Panc1 (cell line): ENCODE measurements around the gene GNAS-AS1.

Source experiments
- POLR2AphosphoS5 ChIP-seq: IDR thresholded peaks from 2 replicates; pipeline ENCODE4 v1.6.1; 2012; ENCODE audit warnings: mild to moderate bottlenecking, low read depth, low read length, moderate library complexity
- SIN3A ChIP-seq: IDR thresholded peaks from 2 replicates; pipeline ENCODE4 v1.6.1; 2012; ENCODE audit warnings: low read depth, mild to moderate bottlenecking, low read length, moderate library complexity, borderline replicate concordance; ENCODE audit not compliant: insufficient read depth
- TCF7L2 ChIP-seq: IDR thresholded peaks from 2 replicates; pipeline ENCODE4 v1.6.1; 2011; ENCODE audit warnings: mild to moderate bottlenecking, low read depth, low read length, inconsistent platforms
- TF ChIP-seq, protein P1 (sequence below): fragments of 450-650 bp; IDR thresholded peaks from 2 replicates; pipeline ENCODE4 v1.5.1; 2017; ENCODE audit warnings: mild to moderate bottlenecking
- TF ChIP-seq, protein P2 (sequence below), 2 experiments: IDR thresholded peaks; 2 replicates each; pipeline ENCODE4 v1.6.1; 2011 to 2012; ENCODE audit warnings: low read depth in 2 of 2, control low read depth in 1 of 2, low read length in 1 of 2, mild to moderate bottlenecking in 1 of 2, moderate library complexity in 1 of 2; ENCODE audit not compliant: insufficient read depth in 1 of 2

DNA sequence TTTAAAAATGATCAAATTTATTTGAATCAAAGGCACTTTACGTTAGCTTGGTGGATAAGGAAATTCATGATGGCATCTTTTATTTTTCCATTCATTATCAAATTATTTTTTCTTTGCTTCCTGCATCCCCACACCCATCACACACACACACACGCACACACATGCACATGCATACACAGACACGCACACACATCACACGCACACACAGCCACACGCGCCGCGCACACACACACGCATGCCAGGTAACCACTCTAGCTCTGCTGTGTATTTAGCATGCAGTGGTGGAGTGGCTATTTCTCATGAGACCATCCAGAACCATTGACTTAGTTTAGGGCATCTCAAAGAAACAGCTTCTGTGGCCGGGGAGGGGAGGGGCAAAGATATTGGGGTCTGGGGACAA, 48.8 kb upstream of the GNAS-AS1 start:
- TF ChIP-seq, protein P1, sequence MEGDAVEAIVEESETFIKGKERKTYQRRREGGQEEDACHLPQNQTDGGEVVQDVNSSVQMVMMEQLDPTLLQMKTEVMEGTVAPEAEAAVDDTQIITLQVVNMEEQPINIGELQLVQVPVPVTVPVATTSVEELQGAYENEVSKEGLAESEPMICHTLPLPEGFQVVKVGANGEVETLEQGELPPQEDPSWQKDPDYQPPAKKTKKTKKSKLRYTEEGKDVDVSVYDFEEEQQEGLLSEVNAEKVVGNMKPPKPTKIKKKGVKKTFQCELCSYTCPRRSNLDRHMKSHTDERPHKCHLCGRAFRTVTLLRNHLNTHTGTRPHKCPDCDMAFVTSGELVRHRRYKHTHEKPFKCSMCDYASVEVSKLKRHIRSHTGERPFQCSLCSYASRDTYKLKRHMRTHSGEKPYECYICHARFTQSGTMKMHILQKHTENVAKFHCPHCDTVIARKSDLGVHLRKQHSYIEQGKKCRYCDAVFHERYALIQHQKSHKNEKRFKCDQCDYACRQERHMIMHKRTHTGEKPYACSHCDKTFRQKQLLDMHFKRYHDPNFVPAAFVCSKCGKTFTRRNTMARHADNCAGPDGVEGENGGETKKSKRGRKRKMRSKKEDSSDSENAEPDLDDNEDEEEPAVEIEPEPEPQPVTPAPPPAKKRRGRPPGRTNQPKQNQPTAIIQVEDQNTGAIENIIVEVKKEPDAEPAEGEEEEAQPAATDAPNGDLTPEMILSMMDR = no peak
- TF ChIP-seq SIN3A (no peak), POLR2AphosphoS5 (no peak), TCF7L2 (no peak)
- TF ChIP-seq, protein P2, sequence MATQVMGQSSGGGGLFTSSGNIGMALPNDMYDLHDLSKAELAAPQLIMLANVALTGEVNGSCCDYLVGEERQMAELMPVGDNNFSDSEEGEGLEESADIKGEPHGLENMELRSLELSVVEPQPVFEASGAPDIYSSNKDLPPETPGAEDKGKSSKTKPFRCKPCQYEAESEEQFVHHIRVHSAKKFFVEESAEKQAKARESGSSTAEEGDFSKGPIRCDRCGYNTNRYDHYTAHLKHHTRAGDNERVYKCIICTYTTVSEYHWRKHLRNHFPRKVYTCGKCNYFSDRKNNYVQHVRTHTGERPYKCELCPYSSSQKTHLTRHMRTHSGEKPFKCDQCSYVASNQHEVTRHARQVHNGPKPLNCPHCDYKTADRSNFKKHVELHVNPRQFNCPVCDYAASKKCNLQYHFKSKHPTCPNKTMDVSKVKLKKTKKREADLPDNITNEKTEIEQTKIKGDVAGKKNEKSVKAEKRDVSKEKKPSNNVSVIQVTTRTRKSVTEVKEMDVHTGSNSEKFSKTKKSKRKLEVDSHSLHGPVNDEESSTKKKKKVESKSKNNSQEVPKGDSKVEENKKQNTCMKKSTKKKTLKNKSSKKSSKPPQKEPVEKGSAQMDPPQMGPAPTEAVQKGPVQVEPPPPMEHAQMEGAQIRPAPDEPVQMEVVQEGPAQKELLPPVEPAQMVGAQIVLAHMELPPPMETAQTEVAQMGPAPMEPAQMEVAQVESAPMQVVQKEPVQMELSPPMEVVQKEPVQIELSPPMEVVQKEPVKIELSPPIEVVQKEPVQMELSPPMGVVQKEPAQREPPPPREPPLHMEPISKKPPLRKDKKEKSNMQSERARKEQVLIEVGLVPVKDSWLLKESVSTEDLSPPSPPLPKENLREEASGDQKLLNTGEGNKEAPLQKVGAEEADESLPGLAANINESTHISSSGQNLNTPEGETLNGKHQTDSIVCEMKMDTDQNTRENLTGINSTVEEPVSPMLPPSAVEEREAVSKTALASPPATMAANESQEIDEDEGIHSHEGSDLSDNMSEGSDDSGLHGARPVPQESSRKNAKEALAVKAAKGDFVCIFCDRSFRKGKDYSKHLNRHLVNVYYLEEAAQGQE (IDR thresholded peaks at IDR 0.05; ENCODE audit: insufficient read depth in 1 of 2, low read depth in 2 of 2, low read length in 1 of 2) = no peak
